IMR-90 (cell line): ENCODE measurements around the gene NDOR1. TPM values are rescaled to one million over a fixed set of nuclear protein-coding genes. Genes with fewer than 3 reads are reported as not detected.

Experiments used
- ATAC-seq: fragments of 200-7000 bp; cut with Tn5 transposase; 2 replicates; pipeline ENCODE4 v1.9.1; 2020; ENCODE audit warnings: low read depth, mild to moderate bottlenecking, moderate library complexity
- BruUV-seq: library from RNA; stranded (reverse); fragments of 400-500 nt; replicated peaks from 2 replicates; lab custom pipeline; 2021; lab: Mats Ljungman, UMichigan
- CTCF ChIA-PET: fragments of 300-600 bp; formaldehyde crosslinking; extraction: SDS; loops from one replicate; lab custom pipeline; 2021; ENCODE audit warnings: antibody characterized with exemption; lab: Yijun Ruan, JAX
- POLR2A ChIA-PET: fragments of 300-600 bp; sonication (Branson Sonifier 250); formaldehyde crosslinking; loops from one replicate; lab custom pipeline; 2022; ENCODE audit warnings: antibody characterized with exemption; ENCODE audit not compliant: unreplicated experiment; lab: Charles Lee
- DNase-seq: peaks from one replicate; pipeline ENCODE4 v3.0.0; 2013
- H2AFZ ChIP-seq: replicated peaks from 2 replicates; pipeline ENCODE3; 2013; ENCODE audit warnings: low read length, mild to moderate bottlenecking; ENCODE audit not compliant: poor library complexity
- H2AK5ac ChIP-seq: 2 replicates; pipeline ENCODE4 v1.6.1; 2013; ENCODE audit warnings: low read depth, low read length, inconsistent platforms
- H2AK9ac ChIP-seq: replicated peaks from 2 replicates; pipeline ENCODE3; 2013; ENCODE audit warnings: mild to moderate bottlenecking, low read depth, low read length, moderate library complexity; ENCODE audit not compliant: poor library complexity
- H2BK120ac ChIP-seq: 2 replicates; pipeline ENCODE4 v1.6.1; 2013; ENCODE audit warnings: low read depth, low read length, inconsistent platforms
- H2BK15ac ChIP-seq: 3 replicates; pipeline ENCODE4 v1.6.1; 2013; ENCODE audit warnings: low read depth, low read length, inconsistent platforms
- H2BK20ac ChIP-seq: 2 replicates; pipeline ENCODE4 v1.6.1; 2013; ENCODE audit warnings: low read depth, mild to moderate bottlenecking, inconsistent platforms, low read length, moderate library complexity
- H2BK5ac ChIP-seq: 2 replicates; pipeline ENCODE4 v1.6.1; 2013; ENCODE audit warnings: mild to moderate bottlenecking, low read depth, low read length, inconsistent platforms; ENCODE audit not compliant: poor library complexity, severe bottlenecking
- H3K14ac ChIP-seq: replicated peaks from 2 replicates; pipeline ENCODE4 v1.6.1; 2013; ENCODE audit warnings: low read depth, low read length, inconsistent platforms
- H3K18ac ChIP-seq: 2 replicates; pipeline ENCODE4 v1.6.1; 2013; ENCODE audit warnings: low read depth, low read length, control low read depth
- H3K23ac ChIP-seq: 2 replicates; pipeline ENCODE4 v1.6.1; 2013; ENCODE audit warnings: low read depth, low read length, inconsistent platforms
- H3K27ac ChIP-seq: 2 replicates; pipeline ENCODE4 v1.5.1; 2013; ENCODE audit warnings: mild to moderate bottlenecking, control low read depth, low read length; ENCODE audit not compliant: insufficient read depth
- H3K27me3 ChIP-seq: 2 replicates; pipeline ENCODE4 v1.6.1; 2013; ENCODE audit warnings: low read length; ENCODE audit not compliant: control insufficient read depth, insufficient read depth
- H3K36me3 ChIP-seq: 2 replicates; pipeline ENCODE4 v1.6.1; 2013; ENCODE audit warnings: low read length, mixed read lengths; ENCODE audit not compliant: control insufficient read depth, insufficient read depth
- H3K4ac ChIP-seq: 2 replicates; pipeline ENCODE4 v1.6.1; 2013; ENCODE audit warnings: low read depth, low read length, inconsistent platforms
- H3K4me1 ChIP-seq: 2 replicates; pipeline ENCODE4 v1.6.1; 2013; ENCODE audit warnings: low read length, mixed read lengths; ENCODE audit not compliant: control insufficient read depth, insufficient read depth
- H3K4me2 ChIP-seq: 2 replicates; pipeline ENCODE4 v1.6.1; 2013; ENCODE audit warnings: low read depth, mild to moderate bottlenecking, control low read depth, low read length, moderate library complexity
- H3K4me3 ChIP-seq: 2 replicates; pipeline ENCODE4 v1.5.1; 2013; ENCODE audit warnings: low read depth, mild to moderate bottlenecking, control low read depth, low read length, moderate library complexity; ENCODE audit not compliant: insufficient read depth
- H3K56ac ChIP-seq: 2 replicates; pipeline ENCODE4 v1.6.1; 2013; ENCODE audit warnings: low read length, inconsistent platforms; ENCODE audit not compliant: insufficient read depth; ENCODE audit errors: extremely low read depth
- H3K79me1 ChIP-seq, 2 experiments: 2 replicates each; pipeline ENCODE4 v1.6.1; 2013; ENCODE audit warnings: low read length in 2 of 2, inconsistent platforms in 1 of 2, low read depth in 1 of 2
- H3K9ac ChIP-seq: 2 replicates; pipeline ENCODE4 v1.6.1; 2013; ENCODE audit warnings: low read depth, low read length, control low read depth
- H3K9me1 ChIP-seq: 2 replicates; pipeline ENCODE4 v1.6.1; 2013; ENCODE audit warnings: low read length, inconsistent platforms; ENCODE audit not compliant: insufficient read depth
- H3K9me3 ChIP-seq: 2 replicates; pipeline ENCODE4 v1.6.1; 2013; ENCODE audit warnings: low read length; ENCODE audit not compliant: control insufficient read depth, insufficient read depth
- H4K20me1 ChIP-seq: 2 replicates; pipeline ENCODE4 v1.6.1; 2013; ENCODE audit warnings: low read length, inconsistent platforms; ENCODE audit not compliant: insufficient read depth
- H4K5ac ChIP-seq: 2 replicates; pipeline ENCODE4 v1.6.1; 2013; ENCODE audit warnings: mild to moderate bottlenecking, low read depth, low read length, control low read depth
- H4K8ac ChIP-seq, 2 experiments: 2 replicates each; pipeline ENCODE4 v1.6.1; 2013; ENCODE audit warnings: low read depth in 2 of 2, low read length in 2 of 2, control low read depth in 1 of 2, inconsistent platforms in 1 of 2
- H4K91ac ChIP-seq: 2 replicates; pipeline ENCODE4 v1.6.1; 2013; ENCODE audit warnings: low read depth, low read length, inconsistent platforms; ENCODE audit not compliant: insufficient read depth
- BHLHE40 ChIP-seq: fragments of 150-350 bp; IDR thresholded peaks from 2 replicates; pipeline ENCODE4 v1.6.1; 2016; ENCODE audit warnings: mild to moderate bottlenecking, low read depth, low read length
- MAZ ChIP-seq: IDR thresholded peaks from 2 replicates; pipeline ENCODE4 v1.6.1; 2012; ENCODE audit warnings: low read depth, mild to moderate bottlenecking, low read length, improper control_type of control experiment, moderate library complexity, borderline replicate concordance
- RAD21 ChIP-seq: IDR thresholded peaks from 2 replicates; pipeline ENCODE4 v1.6.1; 2012; ENCODE audit warnings: low read length, improper control_type of control experiment
- RCOR1 ChIP-seq: IDR thresholded peaks from 2 replicates; pipeline ENCODE4 v1.6.1; 2012; ENCODE audit warnings: mild to moderate bottlenecking, low read length, improper control_type of control experiment; ENCODE audit not compliant: insufficient replicate concordance
- WGBS, 2 experiments: methylation state at CpG; one replicate each; pipeline versions ENCODE4 v1.1.5 to v1.1.7; 2013; ENCODE audit warnings: missing lambda C conversion rate in 2 of 2; ENCODE audit not compliant: insufficient read length in 1 of 2; ENCODE audit errors: extremely low coverage in 2 of 2; 5-methylcytosine and 5-hydroxymethylcytosine counted together
- dilution Hi-C: fragments of 300-500 bp; cut with HindIII; formaldehyde crosslinking; loops from one replicate; pipeline ENCODE4 v1.14.3; 2018; ENCODE audit warnings: low sequenced_read_pairs; ENCODE audit not compliant: unreplicated experiment
- in situ Hi-C: fragments of 300-500 bp; cut with MboI; formaldehyde crosslinking; loops from 3 replicates; pipeline ENCODE4 v1.14.3; 2019; ENCODE audit warnings: low sequenced_read_pairs, inconsistent platforms, mixed read lengths
- intact Hi-C: fragments of 100-400 bp; cut with micrococcal nuclease; formaldehyde crosslinking; loops from 2 replicates; pipeline ENCODE4 v1.10.0; 2022
- polyA plus RNA-seq, 3 experiments: library from polyadenylated mRNA; depleted of rRNA; stranded (reverse); fragments of >200 nt; gene quantifications; 2 replicates each; pipeline ENCODE4 v1.2.3, GENCODE V29; 2012; ENCODE audit warnings: low replicate concordance in 1 of 3
- total RNA-seq: library from RNA; depleted of rRNA; stranded (reverse); fragments of >200 nt; gene quantifications from 2 replicates; pipeline ENCODE4 v1.2.3, GENCODE V29; 2012

The NDOR1 gene
- total and polyA plus RNA-seq, 2 of the 4 experiments (the other 2 are of a cell fraction) = 0.90 to 10.6 TPM

GRCh38 chr9:137192859-137193258 is 12.6 kb upstream of the NDOR1 start:
- Histone ChIP-seq H3K4me3 (no peak overlapping the region), H3K4ac (no peak overlapping the region), H3K4me1 (peaks cover 11% of the 10 kb centered on the region), H4K5ac (no peak overlapping the region), H4K20me1 (peaks cover 36% of the 10 kb centered on the region), H3K36me3 (peaks cover 26% of the 10 kb centered on the region), H3K9me1 (no peaks in the 10 kb centered on the region), H3K18ac (no peak overlapping the region), H2AFZ (no peak overlapping the region), H2BK20ac (no peak overlapping the region), H3K27ac (no peak overlapping the region), H3K79me1 (peaks cover 5 to 72% of the 10 kb centered on the region in 2 experiments), H3K4me2 (no peak overlapping the region), H4K91ac (no peak overlapping the region), H3K56ac (no peak overlapping the region), H2BK15ac (no peak overlapping the region), H2AK5ac (no peak overlapping the region), H4K8ac (no peak overlapping the region), H3K9me3 (no peaks in the 10 kb centered on the region), H3K23ac (no peak overlapping the region), H2AK9ac (no peak overlapping the region), H2BK120ac (no peak overlapping the region), H3K9ac (no peak overlapping the region), H3K14ac (no peak overlapping the region), H3K27me3 (no peaks in the 10 kb centered on the region), H2BK5ac (no peak overlapping the region)
- ChIA-PET POLR2A (no interaction called here), CTCF (no interaction called here)
- intact Hi-C loops = no loop called here
- dilution Hi-C loops = no loop called here
- WGBS, 2 experiments = no CpG with 5 or more reads among the region's 2 CpGs
- TF ChIP-seq RCOR1 (no peak), MAZ (no peak), BHLHE40 (no peak), RAD21 (no peak)
- ATAC-seq (no peak), DNase-seq (no peak)
- in situ Hi-C loops = no loop called here
- BruUV-seq = no TSS peak
